ENCODE measurements around the gene AARS1.

GRCh38 chr16:70301121-70301520 is 11.8 kb upstream of the AARS1 start:
- TF ChIP-seq CTCF (IDR thresholded peaks at IDR 0.05; ENCODE audit: low read depth, low read length) (no peak), POLR2A (IDR thresholded peaks at IDR 0.05; ENCODE audit: extremely low read depth, insufficient read length) (no peak), MYC (IDR thresholded peaks at IDR 0.05; ENCODE audit: low read depth, low read length) (no peak)
